ENCODE measurements around the gene USP47.

The USP47 gene

DNA sequence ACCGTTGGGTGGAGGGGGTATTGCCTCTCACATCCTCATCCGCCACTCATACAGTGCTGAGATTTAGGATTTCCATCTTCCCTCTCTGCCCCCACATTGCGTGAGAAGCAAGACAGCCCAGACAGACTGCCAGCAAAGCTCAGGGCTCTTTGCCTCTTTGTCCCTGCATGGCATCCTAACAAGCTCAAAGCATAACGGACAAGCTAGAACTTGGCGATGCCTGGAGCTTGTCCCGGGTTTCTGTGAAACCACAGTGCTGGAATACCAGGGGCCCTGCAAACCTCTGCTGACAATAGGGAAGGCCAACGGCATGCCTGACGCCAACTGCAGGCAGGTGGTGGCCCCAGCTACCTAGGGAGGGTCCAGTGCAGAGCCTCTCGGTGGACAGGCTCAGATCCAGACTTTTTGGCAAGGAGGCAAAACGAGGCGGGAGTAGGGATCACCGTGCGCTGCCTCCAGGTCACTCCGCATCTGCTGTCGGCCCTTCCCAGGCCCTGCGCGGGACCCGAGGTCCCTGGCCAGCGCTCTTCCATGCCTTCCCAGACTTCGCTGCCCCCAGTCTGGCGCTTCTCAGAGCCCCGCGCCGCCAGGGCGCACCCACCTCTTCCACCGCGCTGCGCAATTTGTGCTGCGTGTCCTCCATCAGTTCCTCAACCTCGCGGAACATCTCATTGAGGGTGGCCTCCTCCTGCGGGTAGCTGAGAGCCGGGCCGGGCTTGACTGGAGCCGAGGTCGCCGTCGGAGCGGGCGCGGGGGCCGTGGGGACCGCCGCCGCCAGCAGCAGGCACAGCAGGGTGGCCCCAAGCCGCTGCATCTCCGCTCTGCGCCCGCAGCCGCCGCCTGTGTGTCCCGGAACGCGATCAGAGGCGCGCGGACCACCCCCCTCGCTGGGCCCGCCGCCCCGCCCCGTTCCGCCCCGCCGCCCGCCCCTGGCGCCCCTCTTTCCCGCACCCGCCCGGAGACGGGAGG, 166.3 kb downstream of the USP47 start, which contains the start of gene DKK3:
Gene DKK3, minus strand, starts transcription at position 858 of the 969 bp plus-strand sequence. Its CDS starts 44 bp downstream, at position 814.
- no peak for TF ChIP-seq ZFX (IDR thresholded peaks at IDR 0.05; ENCODE audit: borderline replicate concordance)
- TF ChIP-seq, protein P1, sequence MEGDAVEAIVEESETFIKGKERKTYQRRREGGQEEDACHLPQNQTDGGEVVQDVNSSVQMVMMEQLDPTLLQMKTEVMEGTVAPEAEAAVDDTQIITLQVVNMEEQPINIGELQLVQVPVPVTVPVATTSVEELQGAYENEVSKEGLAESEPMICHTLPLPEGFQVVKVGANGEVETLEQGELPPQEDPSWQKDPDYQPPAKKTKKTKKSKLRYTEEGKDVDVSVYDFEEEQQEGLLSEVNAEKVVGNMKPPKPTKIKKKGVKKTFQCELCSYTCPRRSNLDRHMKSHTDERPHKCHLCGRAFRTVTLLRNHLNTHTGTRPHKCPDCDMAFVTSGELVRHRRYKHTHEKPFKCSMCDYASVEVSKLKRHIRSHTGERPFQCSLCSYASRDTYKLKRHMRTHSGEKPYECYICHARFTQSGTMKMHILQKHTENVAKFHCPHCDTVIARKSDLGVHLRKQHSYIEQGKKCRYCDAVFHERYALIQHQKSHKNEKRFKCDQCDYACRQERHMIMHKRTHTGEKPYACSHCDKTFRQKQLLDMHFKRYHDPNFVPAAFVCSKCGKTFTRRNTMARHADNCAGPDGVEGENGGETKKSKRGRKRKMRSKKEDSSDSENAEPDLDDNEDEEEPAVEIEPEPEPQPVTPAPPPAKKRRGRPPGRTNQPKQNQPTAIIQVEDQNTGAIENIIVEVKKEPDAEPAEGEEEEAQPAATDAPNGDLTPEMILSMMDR (IDR thresholded peaks at IDR 0.05) = no peak
- H3K27ac ChIP-seq = no peak within 1 kb of the TSS

All from 22Rv1 (cell line).